Measurements from ENCODE around the gene LAMTOR4. TPM values are rescaled to one million over a fixed set of nuclear protein-coding genes. Genes with fewer than 3 reads are reported as not detected.
"Not testable (repeated sequence)": the region's sequence is repeated elsewhere in the genome, so short reads cannot be mapped to it uniquely, and the experiment has no call there.

LAMTOR4 gene
- total RNA-seq, 2 donors from 2014 or later = 104 to 113 TPM

DNA sequence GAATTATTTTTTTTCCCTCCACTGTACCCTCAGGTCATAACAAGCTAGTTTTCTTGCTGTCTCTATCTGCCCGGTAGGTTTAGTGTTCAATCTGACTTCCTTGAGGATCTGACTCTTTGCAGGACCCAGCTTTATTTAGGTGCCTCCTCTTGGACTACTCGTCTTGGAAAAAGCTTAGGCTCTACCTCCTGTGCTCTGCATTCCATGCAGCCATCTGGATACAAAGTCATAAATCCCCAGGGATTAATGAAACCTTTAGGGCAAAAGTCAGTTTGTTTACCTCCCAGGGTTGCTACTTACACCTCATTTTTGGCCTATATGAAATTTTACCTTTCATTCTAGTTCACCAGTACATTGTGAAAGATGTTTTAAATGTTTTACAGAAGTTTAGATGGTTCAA is 37.0 kb downstream of the LAMTOR4 start:
- intact Hi-C loops (cut with DNase I) = no loop called here
- no peak for DNase-seq
- no peak for ATAC-seq

DNA sequence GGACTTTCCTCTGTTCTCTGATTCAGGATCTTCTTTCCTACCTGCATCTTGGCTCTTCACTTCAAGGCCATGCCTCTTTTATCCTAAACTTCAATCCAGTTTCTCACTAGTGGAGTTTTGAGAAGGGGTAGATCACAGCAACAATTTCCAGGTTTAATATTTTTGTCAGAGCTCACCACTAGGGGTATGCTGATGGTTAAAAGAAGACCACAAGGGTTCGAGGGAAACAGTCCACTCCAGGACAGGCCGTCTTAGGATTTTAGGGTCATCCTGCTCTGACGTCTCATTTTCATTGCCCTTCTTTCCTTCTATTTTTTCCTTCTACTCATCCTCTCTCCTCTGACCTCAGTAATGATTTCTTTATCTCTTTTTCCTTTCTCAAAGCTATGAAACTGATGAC is 40.3 kb downstream of the LAMTOR4 start:
- no peak for ATAC-seq
- intact Hi-C loops (cut with DNase I) = no loop called here
- DNase-seq = no peak

DNA sequence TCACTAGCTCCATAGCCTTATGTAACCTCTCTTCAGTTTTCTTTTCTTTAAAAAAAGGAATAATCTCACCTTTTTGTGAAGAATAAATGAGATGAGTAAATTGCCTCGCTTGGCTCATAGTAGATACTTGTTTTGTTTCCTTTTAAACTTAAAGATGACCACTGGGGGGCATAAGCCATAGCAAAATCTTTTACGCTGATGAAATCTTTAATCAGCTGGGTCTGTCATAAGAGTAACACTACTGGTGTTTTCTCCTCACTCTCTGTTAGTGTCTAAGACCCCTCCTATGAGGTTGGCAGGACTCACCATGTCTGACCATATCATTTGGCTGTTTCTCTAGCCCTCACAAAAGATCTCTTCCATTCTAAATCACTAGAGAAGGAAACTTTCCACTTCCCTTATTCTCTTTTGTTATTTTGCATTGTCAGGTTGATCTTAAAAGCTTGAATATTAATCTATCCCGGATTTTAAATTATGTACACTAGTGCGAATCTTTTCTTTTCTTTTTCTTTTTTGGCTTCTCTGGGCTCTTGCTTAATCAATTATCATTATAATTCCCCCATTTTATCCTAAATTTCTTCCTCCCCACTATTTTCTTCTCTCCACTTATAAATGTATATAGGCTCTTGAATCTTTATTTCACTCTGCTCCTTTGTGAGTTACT is 41.5 kb downstream of the LAMTOR4 start:
- DNase-seq = no peak
- intact Hi-C loops (cut with DNase I) = loop anchor here in 1 of 2 donors (10.0 kb wide), 1 partner anchor 215 kb away; no protein-coding TSS in a partner anchor
- ATAC-seq = peak; percentile 42 to 65

DNA sequence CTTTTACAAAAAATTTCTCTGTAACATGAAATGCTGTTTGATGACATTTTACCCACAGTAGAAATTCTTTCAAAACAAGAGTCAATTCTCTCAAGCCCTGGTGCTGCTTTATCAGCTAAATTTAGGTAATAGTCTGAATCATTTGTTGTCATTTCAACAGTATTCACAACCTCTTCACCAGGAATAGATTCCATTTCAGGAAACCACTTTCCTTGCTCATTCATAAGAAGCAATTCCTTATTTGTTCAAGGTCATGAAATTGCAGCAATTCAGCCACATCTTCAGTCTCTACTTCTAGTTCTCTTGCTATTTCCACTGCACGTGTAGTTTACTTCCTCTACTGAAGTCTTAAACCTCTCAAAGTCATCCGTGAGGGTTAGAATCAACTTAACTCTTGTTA is 43.1 kb downstream of the LAMTOR4 start:
- intact Hi-C loops (cut with DNase I) = loop anchor here in 1 of 2 donors (10.0 kb wide), 1 partner anchor 213 kb away; no protein-coding TSS in a partner anchor
- ATAC-seq (no peak), DNase-seq (no peak)

DNA sequence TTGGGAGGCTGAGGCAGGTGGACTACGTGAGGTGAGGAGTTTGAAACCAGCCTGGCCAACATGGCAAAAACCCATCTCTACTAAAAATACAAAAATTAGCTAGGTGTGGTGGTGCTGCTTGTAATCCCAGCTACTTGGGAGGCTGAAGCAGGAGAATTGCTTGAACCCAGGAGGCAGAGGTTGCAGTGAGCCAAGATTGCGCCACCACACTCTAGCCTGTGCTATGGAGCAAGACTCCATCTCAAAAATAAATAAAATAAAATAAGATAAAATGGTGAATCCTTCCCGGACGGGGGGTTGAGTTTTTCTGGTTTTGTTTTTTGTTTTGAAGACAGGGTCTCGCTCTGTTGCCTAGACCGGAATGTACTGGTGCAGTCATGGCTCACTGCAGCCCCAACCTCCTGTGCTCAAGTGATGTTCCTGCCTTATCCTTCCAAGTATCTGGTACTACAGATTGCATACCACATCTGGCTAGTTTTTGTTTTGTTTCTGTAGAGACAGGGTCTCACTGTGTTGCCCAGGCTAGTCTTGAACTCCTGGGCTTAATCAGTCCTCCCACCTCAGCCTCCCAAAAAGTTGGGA is 43.7 kb downstream of the LAMTOR4 start:
- not testable (repeated sequence) for ATAC-seq, DNase-seq
- intact Hi-C loops (cut with DNase I) = loop anchor here in 1 of 2 donors (10.0 kb wide), 1 partner anchor 212 kb away; no protein-coding TSS in a partner anchor

DNA sequence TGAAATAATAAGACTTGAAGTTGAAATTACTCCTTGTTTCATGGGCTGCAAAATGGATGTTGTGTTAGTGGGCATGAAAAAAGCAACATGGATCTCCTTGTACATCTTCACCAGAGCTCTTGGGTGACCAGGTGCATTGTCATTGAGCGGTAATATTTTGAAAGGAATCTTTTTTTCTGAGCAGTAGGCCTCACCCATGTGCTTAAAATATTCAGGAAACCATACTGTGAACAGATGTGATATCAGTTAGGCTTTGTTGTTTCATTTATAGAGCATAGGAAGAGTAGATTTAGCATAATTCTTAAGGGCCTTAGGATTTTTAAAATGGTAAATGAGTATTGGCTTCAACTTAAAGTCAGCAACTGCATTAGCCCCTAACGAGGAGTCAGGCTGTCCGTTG is 44.3 kb downstream of the LAMTOR4 start:
- DNase-seq (no peak), ATAC-seq (no peak)
- intact Hi-C loops (cut with DNase I) = loop anchor here in 1 of 2 donors (10.0 kb wide), 1 partner anchor 212 kb away; no protein-coding TSS in a partner anchor

DNA sequence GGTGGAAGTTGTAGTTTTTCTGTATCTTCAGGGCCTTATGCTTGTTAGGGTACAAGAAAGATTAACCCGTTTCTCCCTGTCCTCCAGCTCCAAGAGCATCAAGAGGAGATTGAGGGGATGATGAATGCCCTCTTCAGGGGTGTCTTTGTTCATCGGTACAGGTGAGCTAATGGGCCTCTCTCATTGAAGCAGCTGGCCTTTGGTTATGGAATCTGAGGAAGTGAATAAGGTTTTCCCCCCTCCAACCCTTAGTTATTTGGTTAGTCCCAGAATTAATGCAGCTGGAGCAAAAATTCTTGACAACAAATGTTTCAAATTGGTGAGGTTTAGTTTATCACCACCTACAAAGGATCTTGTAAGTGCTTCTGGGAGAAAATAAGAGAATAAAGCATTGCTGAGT is 46.5 kb downstream of the LAMTOR4 start:
- DNase-seq (no peak), ATAC-seq (no peak)
- intact Hi-C loops (cut with DNase I) = loop anchor here in 1 of 2 donors (10.0 kb wide), 1 partner anchor 210 kb away; no protein-coding TSS in a partner anchor

DNA sequence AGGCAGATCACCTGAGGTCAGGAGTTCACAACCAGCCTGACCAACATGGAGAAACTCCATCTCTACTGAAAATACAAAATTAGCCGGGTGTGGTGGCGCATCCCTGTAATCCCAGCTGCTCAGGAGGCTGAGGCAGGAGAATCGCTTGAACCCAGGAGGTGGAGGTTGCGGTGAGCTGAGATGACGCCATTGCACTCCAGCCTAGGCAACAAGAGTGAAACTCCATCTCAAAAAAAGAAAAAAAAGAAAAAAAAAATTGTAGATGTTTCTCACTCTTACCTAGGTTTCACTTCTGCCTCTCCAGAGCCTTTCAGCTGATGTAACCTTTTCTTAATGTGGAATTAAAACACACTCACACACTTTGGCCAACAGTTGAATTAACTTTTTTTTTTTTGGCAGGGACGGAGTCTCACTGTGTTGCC is 47.2 kb downstream of the LAMTOR4 start:
- intact Hi-C loops (cut with DNase I) = loop anchor here in 1 of 2 donors (10.0 kb wide), 1 partner anchor 209 kb away; no protein-coding TSS in a partner anchor
- not testable (repeated sequence) for DNase-seq, ATAC-seq

DNA sequence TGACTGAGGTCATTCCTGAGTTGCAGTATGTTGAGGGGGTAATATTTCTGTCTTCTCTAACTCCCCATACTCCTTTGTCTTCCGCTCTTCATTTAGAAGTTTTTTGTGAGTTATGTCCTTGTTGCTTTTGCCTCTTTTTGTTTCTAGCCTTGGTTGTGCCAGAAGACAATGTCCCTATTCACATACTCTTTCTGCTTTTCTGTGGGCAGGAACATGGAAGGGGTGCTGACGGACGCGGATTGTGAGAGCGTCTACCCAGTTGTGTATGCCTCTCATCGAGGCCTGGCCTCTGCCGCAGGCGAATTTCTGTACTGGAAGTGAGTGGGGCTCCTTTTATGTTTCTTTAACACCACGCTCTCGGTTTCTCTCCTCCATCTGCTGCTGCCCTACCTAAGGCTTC is 49.5 kb downstream of the LAMTOR4 start:
- ATAC-seq (no peak), DNase-seq (no peak)
- intact Hi-C loops (cut with DNase I) = loop anchor here in 1 of 2 donors (10.0 kb wide), 1 partner anchor 207 kb away; no protein-coding TSS in a partner anchor

DNA sequence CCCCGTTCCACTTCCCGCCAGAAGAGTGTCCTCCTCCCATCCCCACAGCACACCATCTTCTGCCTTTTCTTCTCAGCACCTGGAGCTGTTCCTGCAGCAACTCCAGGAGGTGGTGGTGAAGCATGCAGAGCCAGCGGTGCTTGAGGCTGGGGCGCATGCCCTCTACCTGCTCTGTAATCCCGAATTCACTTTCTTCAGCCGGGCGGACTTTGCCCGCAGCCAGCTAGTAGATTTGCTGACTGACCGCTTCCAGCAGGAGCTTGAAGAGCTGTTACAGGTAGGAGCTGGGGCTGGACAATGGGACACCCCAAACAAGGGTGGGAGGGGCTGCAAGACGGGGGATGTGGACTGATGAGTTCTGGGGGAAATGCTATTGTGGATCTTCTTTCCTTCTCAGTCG is 52.0 kb downstream of the LAMTOR4 start:
- DNase-seq (no peak), ATAC-seq (no peak)
- intact Hi-C loops (cut with DNase I) = no loop called here

Small RNA genes lying within 50 kb of the gene (microRNA-seq; reads per million reads assigned to microRNA genes)
- gene MIR4658 = 0 reads per million in 2 donors

Other genes starting within 250 kb of the LAMTOR4 start
- 10 to 100 TPM in 1 of 2 donors, 1 to 10 TPM in 1; 9.6 to 11.1 TPM for gene TRIM4, start 229.4 kb upstream of the LAMTOR4 start, total RNA-seq
- gene GJC3, start 219.3 kb upstream of the LAMTOR4 start, total RNA-seq = under 1 TPM; 0.37 to 0.59 TPM
- gene AZGP1, start 172.9 kb upstream of the LAMTOR4 start, total RNA-seq = 10 to 100 TPM; 36.2 to 91.1 TPM
- gene ZKSCAN1, start 133.3 kb upstream of the LAMTOR4 start, total RNA-seq = 10 to 100 TPM; 36.7 to 47.0 TPM
- 1 to 10 TPM; 8.4 to 9.1 TPM for gene ZSCAN21, start 99.1 kb upstream of the LAMTOR4 start, total RNA-seq
- gene ZNF3, start 67.2 kb upstream of the LAMTOR4 start, total RNA-seq = 10 to 100 TPM; 14.6 to 17.3 TPM
- 100 to 1,000 TPM in 1 of 2 donors, 10 to 100 TPM in 1; 90.0 to 109 TPM for gene COPS6, start 59.9 kb upstream of the LAMTOR4 start, total RNA-seq
- 10 to 100 TPM; 17.7 to 31.7 TPM for gene MCM7, start 47.5 kb upstream of the LAMTOR4 start, total RNA-seq
- 10 to 100 TPM; 11.1 to 13.2 TPM for gene AP4M1, start 47.3 kb upstream of the LAMTOR4 start, total RNA-seq
- gene TAF6, start 29.6 kb upstream of the LAMTOR4 start, total RNA-seq = 10 to 100 TPM; 29.1 to 30.6 TPM
- 10 to 100 TPM in 1 of 2 donors, 1 to 10 TPM in 1; 9.0 to 13.3 TPM for gene CNPY4, start 29.3 kb upstream of the LAMTOR4 start, total RNA-seq
- gene MBLAC1, start 22.0 kb upstream of the LAMTOR4 start, total RNA-seq = 1 to 10 TPM; 2.7 TPM
- 10 to 100 TPM in 1 of 2 donors, 1 to 10 TPM in 1; 8.3 to 12.2 TPM for gene TRAPPC14, start 9.8 kb downstream of the LAMTOR4 start, total RNA-seq
- gene GAL3ST4, start 19.7 kb downstream of the LAMTOR4 start, total RNA-seq = 1 to 10 TPM; 2.2 to 3.4 TPM
- gene GPC2, start 28.5 kb downstream of the LAMTOR4 start, total RNA-seq = under 1 TPM; 0.58 to 0.85 TPM
- gene STAG3, start 29.0 kb downstream of the LAMTOR4 start, total RNA-seq = under 1 TPM in 1 of 2 donors, not detected in 1; 0.68 TPM
- gene PVRIG, start 71.0 kb downstream of the LAMTOR4 start, total RNA-seq = under 1 TPM in 1 of 2 donors, not detected in 1; 0.94 TPM
- gene SPDYE3, start 158.8 kb downstream of the LAMTOR4 start, total RNA-seq = not detected
- 10 to 100 TPM; 11.6 to 12.5 TPM for gene PILRB, start 209.2 kb downstream of the LAMTOR4 start, total RNA-seq
- gene PILRA, start 224.6 kb downstream of the LAMTOR4 start, total RNA-seq = 1 to 10 TPM; 3.7 to 6.5 TPM